Measurements from ENCODE around the gene LARGE1.

LARGE1 gene

DNA sequence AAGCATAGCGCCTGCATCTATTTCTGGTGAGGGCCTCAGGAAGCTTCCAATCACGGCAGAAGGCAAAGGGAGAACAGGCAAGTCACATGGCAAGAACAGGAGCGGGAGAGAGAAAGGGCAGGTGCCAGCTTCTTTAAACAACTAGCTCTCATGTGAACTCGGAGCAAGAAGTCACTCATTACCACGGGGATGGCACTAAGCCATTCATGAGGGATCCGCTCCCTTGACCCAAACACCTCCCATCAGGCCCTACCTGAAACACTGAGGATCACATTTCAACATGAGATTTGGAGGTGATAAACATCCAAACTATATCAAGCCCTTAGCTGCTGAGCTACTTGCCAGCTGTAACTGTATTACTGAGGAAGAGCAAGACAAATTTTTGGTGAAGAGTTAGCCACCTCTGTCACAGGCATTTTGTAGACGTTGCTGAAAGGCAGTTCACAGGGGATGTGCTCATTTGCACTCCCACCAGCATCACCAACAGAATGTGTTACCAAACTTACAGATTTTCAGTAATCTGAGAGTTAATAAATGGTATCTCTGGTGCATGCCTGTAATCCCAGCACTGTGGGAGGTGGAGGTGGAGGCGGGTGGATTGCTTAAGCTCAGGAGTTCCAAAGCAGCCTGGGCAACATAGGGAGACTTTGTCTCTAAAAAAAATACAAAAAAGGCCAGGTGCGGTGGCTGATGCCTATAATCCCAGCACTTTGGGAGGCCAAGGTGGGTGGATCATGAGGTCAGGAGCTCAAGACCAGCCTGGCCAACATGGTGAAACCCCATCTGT lies 398.2 kb downstream of the LARGE1 start:
- DNase-seq (ENCODE audit: low read depth in 2 of 2) = no peak

DNA sequence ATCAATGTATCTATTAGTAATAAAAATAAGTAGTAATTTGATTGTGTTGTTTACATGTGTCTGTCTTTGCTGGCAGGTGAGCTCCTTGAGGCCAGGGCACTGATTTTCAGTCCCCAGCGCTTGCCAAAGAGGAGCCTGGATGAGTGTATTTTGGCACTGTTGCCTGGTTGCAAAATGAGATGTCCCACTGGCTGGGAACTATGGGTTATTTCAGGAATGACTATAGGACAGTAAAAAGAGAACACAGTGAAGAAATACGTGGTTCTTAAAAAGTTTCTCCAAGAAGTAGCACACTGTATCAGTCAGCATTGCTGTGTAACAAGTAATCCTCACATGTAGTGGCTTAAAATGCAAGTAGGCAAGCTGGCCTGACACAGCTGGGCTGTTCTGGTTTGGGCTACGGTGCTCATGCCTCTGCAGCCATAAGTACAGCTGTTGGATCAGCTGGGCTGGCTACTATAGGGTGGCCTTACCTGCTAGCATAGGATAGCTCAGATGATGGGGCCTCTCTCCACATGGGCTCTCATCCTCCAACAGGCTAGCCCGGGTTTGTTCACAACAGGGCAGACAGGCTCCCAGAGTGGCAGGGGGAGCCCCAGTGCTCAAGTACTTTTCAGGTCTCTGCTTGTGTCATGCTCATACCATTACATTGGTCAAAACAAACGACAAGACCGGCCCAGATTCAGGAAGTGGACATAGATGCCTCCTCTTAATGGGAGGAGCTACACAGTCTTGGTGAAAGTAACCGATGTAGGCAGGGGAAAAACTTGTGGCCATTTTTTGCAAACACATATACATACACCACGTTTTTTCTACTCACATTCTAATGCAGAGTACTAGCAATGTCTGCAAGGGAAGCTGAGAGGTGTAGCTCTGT lies 399.1 kb downstream of the LARGE1 start:
- no peak for DNase-seq (ENCODE audit: low read depth in 2 of 2)

- DNase-seq (ENCODE audit: low read depth in 2 of 2) = no peak
Observed at GRCh38 chr22:33519974-33520903, 400.0 kb downstream of the LARGE1 start.

- DNase-seq (ENCODE audit: low read depth in 2 of 2) = no peak
Observed at GRCh38 chr22:33519071-33519973, 401.0 kb downstream of the LARGE1 start.

DNA sequence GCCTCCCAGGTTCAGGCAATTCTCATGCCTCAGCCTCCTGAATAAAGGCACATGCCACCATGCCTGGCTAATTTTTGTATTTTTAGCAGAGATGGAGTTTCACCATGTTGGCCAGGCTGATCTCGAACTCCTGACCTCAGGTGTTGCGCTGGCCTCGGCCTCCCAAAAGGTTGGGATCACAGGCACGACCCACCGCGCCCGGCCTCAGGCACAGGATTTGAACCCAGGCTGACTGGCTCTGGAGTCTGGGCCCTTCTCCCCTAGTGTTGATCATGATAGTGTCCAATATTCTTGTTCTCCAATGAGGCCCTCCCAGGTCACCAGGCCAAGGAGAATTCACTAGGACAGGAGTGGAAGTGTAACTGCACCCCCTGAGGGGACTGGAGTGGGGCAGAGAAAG lies 401.9 kb downstream of the LARGE1 start:
- no peak for DNase-seq (ENCODE audit: low read depth in 2 of 2)

- DNase-seq (ENCODE audit: low read depth in 2 of 2) = no peak
Observed at GRCh38 chr22:33515795-33516194, 404.5 kb downstream of the LARGE1 start.

GRCh38 chr22:33513388-33514338 lies 406.6 kb downstream of the LARGE1 start:
- no peak for DNase-seq (ENCODE audit: low read depth in 2 of 2)

- no peak for DNase-seq (ENCODE audit: low read depth in 2 of 2)
Observed at GRCh38 chr22:33512908-33513307, 407.4 kb downstream of the LARGE1 start.

GRCh38 chr22:33510429-33510904 lies 409.8 kb downstream of the LARGE1 start:
- no peak for DNase-seq (ENCODE audit: low read depth in 2 of 2)

DNA sequence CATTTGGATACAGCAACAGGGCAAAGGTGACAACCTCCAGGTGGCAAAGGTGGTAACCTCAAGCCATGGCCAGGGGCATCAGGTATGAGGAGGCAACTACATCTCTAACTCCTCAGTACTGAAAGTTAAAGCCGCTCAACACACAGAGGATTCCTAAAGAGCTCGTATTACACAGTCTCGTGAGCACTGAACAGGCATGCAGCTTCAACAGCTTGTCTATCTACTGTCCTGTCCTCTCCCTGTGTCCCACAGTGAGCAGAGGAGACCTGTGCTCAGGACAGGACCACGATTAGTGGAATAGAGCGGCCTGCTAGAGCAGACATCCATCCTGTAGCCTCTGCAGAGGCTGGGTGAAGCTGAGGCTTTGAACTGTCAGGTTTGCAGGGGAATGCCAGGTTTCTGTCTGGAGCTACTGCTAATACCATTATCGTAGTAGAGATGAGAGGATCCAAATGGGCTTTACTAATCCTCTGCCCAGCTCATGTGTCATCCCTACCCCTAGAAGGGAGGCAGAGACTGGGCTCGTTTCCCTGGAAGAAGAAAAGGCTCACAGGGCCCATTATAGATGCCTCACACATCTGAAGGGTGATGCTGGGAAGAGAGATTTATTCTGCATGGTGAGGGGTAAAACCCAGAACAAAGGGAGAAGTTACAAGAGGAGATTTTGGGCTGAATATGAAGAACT lies 415.2 kb downstream of the LARGE1 start:
- DNase-seq (ENCODE audit: low read depth in 2 of 2) = no peak

- DNase-seq (ENCODE audit: low read depth in 2 of 2) = no peak
Observed at GRCh38 chr22:33496112-33496511, 424.2 kb downstream of the LARGE1 start.

GRCh38 chr22:33493476-33494205 lies 426.6 kb downstream of the LARGE1 start:
- no peak for DNase-seq (ENCODE audit: low read depth in 2 of 2)

GRCh38 chr22:33492210-33492651 lies 428.0 kb downstream of the LARGE1 start:
- no peak for DNase-seq (ENCODE audit: low read depth in 2 of 2)

DNA sequence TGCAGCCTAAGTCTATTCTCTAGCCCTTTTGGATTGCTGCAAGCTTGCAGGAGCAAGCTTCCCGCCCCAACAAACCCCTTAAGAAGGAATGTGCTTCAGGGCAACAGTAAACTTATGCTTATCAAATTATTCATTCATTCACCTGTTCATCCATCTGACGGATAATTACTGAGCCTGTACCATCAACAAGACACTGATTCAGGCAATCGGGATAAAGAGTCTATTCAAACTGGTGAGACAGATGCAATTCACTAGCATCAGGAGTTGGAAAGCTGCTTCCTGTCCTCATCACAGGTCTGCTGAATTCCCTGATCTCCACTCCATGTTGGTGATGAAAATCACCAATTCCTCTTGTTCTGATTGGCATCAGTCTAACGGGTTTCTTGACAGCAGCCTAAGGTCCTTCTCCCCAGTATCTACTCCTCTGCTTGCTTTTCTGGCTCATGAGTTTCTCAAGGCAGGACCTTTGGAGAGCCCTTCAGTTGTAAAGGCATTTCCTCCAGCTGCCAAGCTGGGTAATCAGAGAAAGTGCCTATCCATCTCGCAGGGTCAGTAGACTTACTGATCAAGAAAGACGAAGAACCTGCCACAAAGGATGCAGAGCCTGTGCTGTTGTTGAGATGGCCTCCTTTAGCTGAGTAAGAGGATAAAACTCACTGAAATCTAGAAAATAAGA lies 433.1 kb downstream of the LARGE1 start:
- no peak for DNase-seq (ENCODE audit: low read depth in 2 of 2)

DNA sequence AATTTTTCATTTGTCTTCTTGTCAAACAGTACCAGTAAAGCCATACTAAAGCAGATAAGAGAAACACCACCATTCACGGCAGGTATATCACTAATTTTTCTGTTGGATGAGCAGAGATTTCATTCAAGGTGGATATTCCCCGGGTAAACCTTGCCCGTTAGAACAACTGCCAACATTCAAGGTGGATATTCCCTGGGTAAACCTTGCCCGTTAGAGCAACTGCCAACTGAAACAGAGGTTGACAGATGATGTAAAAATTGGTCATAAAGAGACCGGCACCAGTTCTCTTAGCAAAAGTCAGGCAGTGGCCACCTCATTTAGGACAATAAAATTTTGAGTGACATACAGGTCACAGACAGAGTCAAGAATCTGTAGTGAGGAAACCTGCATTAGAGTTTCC lies 438.7 kb downstream of the LARGE1 start:
- no peak for DNase-seq (ENCODE audit: low read depth in 2 of 2)

DNA sequence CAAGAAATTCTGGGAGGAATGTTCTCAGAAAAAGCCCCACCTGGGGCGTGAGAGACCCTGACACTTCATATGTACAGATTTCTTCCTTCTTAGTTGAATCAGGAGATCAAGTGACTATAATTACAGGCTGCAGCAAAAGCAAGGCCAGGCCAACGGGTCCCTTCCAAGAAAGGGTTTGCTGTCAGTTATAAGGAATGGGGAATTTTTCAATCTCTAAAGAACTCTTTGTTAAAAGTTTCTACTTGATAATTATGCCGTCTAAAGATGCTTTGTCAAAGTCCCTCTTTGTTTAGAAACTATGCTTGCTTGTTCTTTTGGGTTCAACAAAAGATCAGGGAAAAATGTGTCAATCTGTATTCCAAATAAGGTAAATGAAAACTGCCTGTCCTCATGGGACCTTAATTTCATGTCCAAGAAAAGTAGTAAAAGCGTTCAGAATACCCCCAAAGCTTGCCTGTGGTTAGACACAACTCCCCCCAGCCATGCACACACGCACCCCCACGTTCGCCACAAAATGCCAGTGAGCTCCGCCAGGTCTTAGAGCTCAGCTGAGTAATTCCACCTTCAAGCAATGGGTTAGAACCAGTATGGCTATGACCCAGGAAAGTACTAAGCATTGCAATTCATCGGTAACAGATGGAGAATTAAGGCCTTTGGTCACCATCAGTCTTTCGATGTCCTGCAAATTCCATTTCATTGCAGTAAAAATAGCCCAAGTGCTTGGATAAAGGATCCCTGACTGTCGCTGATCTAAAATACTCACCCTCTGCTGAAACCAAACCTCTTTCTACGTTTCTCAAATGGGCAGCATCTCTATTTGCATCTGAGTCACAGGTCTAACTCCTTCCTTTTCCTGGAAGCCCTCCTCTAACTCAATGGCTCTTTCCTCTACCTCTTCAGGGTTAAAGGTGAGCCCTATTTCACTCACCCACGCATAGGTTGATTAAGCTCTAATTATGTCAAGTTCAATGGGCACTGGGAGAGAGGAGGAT lies 442.9 kb downstream of the LARGE1 start:
- DNase-seq (ENCODE audit: low read depth in 2 of 2) = no peak

Measured in stimulated activated CD8-positive, alpha-beta memory T cell treated with anti-CD3 and anti-CD28 coated beads, Interleukin-7, amount 100 ng/mL, for 4 hours (primary cell).